ENCODE measurements around the gene SLC16A9.

DNA sequence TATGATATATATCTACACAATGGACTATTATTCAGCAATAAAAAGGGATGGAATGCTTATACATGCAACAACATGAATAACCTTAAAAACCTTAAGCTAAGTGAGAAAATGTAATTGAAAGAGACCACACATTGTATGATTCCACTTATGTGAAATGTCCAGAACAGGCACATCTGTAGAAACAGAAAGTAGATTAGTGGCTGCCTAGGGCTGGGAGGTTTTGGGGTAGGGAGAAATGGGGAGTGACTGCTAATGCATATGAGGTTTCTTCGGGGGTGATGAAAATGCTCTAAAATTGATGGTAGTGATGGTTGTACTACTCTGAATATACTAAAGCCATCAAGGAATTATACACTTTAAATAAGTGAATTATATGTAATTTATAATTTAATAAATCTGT, 14.7 kb downstream of the SLC16A9 start:
- no peak for TF ChIP-seq MYC (IDR thresholded peaks at IDR 0.05; ENCODE audit: low read depth, low read length)
- TF ChIP-seq, protein P1, sequence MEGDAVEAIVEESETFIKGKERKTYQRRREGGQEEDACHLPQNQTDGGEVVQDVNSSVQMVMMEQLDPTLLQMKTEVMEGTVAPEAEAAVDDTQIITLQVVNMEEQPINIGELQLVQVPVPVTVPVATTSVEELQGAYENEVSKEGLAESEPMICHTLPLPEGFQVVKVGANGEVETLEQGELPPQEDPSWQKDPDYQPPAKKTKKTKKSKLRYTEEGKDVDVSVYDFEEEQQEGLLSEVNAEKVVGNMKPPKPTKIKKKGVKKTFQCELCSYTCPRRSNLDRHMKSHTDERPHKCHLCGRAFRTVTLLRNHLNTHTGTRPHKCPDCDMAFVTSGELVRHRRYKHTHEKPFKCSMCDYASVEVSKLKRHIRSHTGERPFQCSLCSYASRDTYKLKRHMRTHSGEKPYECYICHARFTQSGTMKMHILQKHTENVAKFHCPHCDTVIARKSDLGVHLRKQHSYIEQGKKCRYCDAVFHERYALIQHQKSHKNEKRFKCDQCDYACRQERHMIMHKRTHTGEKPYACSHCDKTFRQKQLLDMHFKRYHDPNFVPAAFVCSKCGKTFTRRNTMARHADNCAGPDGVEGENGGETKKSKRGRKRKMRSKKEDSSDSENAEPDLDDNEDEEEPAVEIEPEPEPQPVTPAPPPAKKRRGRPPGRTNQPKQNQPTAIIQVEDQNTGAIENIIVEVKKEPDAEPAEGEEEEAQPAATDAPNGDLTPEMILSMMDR (IDR thresholded peaks at IDR 0.05; ENCODE audit: extremely low read depth in 1 of 2, insufficient read depth in 1 of 2, low read depth in 1 of 2, low read length in 2 of 2), result no peak
- TF ChIP-seq POLR2AphosphoS5 (IDR thresholded peaks at IDR 0.05; ENCODE audit: insufficient read depth, low read depth, low read length), result no peak
- TF ChIP-seq, protein P2, sequence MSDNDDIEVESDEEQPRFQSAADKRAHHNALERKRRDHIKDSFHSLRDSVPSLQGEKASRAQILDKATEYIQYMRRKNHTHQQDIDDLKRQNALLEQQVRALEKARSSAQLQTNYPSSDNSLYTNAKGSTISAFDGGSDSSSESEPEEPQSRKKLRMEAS (IDR thresholded peaks at IDR 0.05; ENCODE audit: insufficient read depth, insufficient read length), result no peak
- no peak for TF ChIP-seq POLR2A (IDR thresholded peaks at IDR 0.05; ENCODE audit: low read depth, low read length)
- TF ChIP-seq JUN (IDR thresholded peaks at IDR 0.05; ENCODE audit: borderline replicate concordance, insufficient read depth, insufficient read length, low read depth), result no peak
- TF ChIP-seq EZH2 (IDR thresholded peaks at IDR 0.05; ENCODE audit: borderline replicate concordance, low read depth, low read length, severe bottlenecking), result no peak
- TF ChIP-seq GATA2 (IDR thresholded peaks at IDR 0.05; ENCODE audit: insufficient read depth, insufficient read length, low read depth, low read length), result no peak

All from endothelial cell of umbilical vein (primary cell).